Liver (tissue), 9 donors: ENCODE data around the gene RPS28. TPM values are rescaled to one million over a fixed set of nuclear protein-coding genes. Genes with fewer than 3 reads are reported as not detected.

Experiments
- DNase-seq: peaks from one replicate; pipeline ENCODE4 v3.0.0-alpha.2; 2017; ENCODE audit warnings: low spot score
- H3K27ac ChIP-seq, 2 donors: one replicate each; pipeline ENCODE4 v1.7.0; 2013; ENCODE audit warnings: inconsistent platforms in 2 of 2, low read length in 2 of 2, control low read depth in 1 of 2, low read depth in 1 of 2, mild to moderate bottlenecking in 1 of 2
- H3K27me3 ChIP-seq, 4 donors: one replicate each; pipeline versions ENCODE4 v1.6.1 to v1.7.0; 2013; ENCODE audit warnings: low read length in 3 of 4, inconsistent platforms in 1 of 4, mild to moderate bottlenecking in 1 of 4, moderate library complexity in 1 of 4; ENCODE audit not compliant: control insufficient read depth in 4 of 4, insufficient read depth in 4 of 4
- H3K36me3 ChIP-seq, 4 donors: one replicate each; pipeline versions ENCODE4 v1.6.1 to v1.7.0; 2013; ENCODE audit warnings: low read length in 3 of 4, mild to moderate bottlenecking in 3 of 4, low read depth in 1 of 4, moderate library complexity in 1 of 4; ENCODE audit not compliant: control insufficient read depth in 4 of 4, insufficient read depth in 3 of 4
- H3K4me1 ChIP-seq, 4 donors: one replicate each; pipeline versions ENCODE4 v1.6.1 to v1.7.0; 2013; ENCODE audit warnings: low read length in 3 of 4, mild to moderate bottlenecking in 3 of 4, moderate library complexity in 1 of 4; ENCODE audit not compliant: control insufficient read depth in 4 of 4, insufficient read depth in 4 of 4
- H3K4me3 ChIP-seq, 3 donors: one replicate each; pipeline versions ENCODE4 v1.6.1 to v1.7.0; 2013; ENCODE audit warnings: low read length in 3 of 3, control low read depth in 1 of 3, low read depth in 1 of 3, mild to moderate bottlenecking in 1 of 3
- H3K9ac ChIP-seq, 2 donors: one replicate each; pipeline ENCODE4 v1.7.0; 2013; ENCODE audit warnings: low read length in 2 of 2, mild to moderate bottlenecking in 2 of 2, moderate library complexity in 2 of 2, control low read depth in 1 of 2, low read depth in 1 of 2
- H3K9me3 ChIP-seq, 4 donors: one replicate each; pipeline versions ENCODE4 v1.6.1 to v1.7.0; 2013; ENCODE audit warnings: low read length in 3 of 4; ENCODE audit not compliant: control insufficient read depth in 4 of 4
- ATF3 ChIP-seq: IDR thresholded peaks from 2 replicates; pipeline ENCODE4 v1.6.1; 2016; ENCODE audit warnings: antibody characterized with exemption
- FOXA1 ChIP-seq: IDR thresholded peaks from 2 replicates; pipeline ENCODE4 v1.6.1; 2016; ENCODE audit warnings: antibody characterized with exemption
- GABPA ChIP-seq, 2 donors: IDR thresholded peaks in 1 of 2; conservative IDR thresholded peaks in 1 of 2; 2 replicates each; pipeline ENCODE4 v1.6.1; 2016; ENCODE audit warnings: antibody characterized with exemption in 2 of 2, mild to moderate bottlenecking in 1 of 2, moderate library complexity in 1 of 2
- HNF4G ChIP-seq: IDR thresholded peaks from 2 replicates; pipeline ENCODE4 v1.6.1; 2016; ENCODE audit warnings: antibody characterized with exemption
- JUND ChIP-seq, 2 donors: IDR thresholded peaks; 2 replicates each; pipeline ENCODE4 v1.6.1; 2016; ENCODE audit warnings: antibody characterized with exemption in 2 of 2
- NR2F2 ChIP-seq: IDR thresholded peaks from 2 replicates; pipeline ENCODE4 v1.6.1; 2016; ENCODE audit warnings: antibody characterized with exemption
- RAD21 ChIP-seq, 2 donors: IDR thresholded peaks; 2 replicates each; pipeline ENCODE4 v1.6.1; 2016; ENCODE audit warnings: antibody characterized with exemption in 2 of 2, mild to moderate bottlenecking in 2 of 2
- REST ChIP-seq: IDR thresholded peaks from 2 replicates; pipeline ENCODE4 v1.6.1; 2016; ENCODE audit warnings: antibody characterized with exemption, mild to moderate bottlenecking
- RXRA ChIP-seq, 2 donors: IDR thresholded peaks; 2 replicates each; pipeline ENCODE4 v1.6.1; 2017 to 2018; ENCODE audit warnings: antibody characterized with exemption in 2 of 2, mild to moderate bottlenecking in 1 of 2
- SP1 ChIP-seq: IDR thresholded peaks from 2 replicates; pipeline ENCODE4 v1.6.1; 2018; ENCODE audit warnings: antibody characterized with exemption, mild to moderate bottlenecking
- ZBTB33 ChIP-seq: IDR thresholded peaks from 2 replicates; pipeline ENCODE4 v1.6.1; 2016; ENCODE audit warnings: antibody characterized with exemption
- WGBS: extraction: QIAGEN DNeasy Blood & Tissue Kit; methylation state at CpG from one replicate; pipeline ENCODE4 v1.1.7; 2013; 5-methylcytosine and 5-hydroxymethylcytosine counted together
- polyA plus RNA-seq, 2 donors: library from polyadenylated mRNA; stranded (reverse) in 1 of 2; unstranded in 1 of 2; fragments of 200-250 nt in 1 of 2; fragments of >200 nt in 1 of 2; fragmentation: Nextera tagmentation in 1 of 2; extraction: Ambion mirVana in 1 of 2; gene quantifications; one replicate each; pipeline versions ENCODE4 v1.2.1 to v1.2.3, GENCODE V29; 2013 to 2015
- total RNA-seq, 2 donors: library from RNA; depleted of rRNA; stranded (reverse); fragments of >200 nt; gene quantifications; one replicate each; pipeline ENCODE4 v1.2.3, GENCODE V29; 2014
- donor health status: healthy.
- donor health status: healthy.
- donor health status: healthy.
- donor health status: healthy.
- donor health status: healthy.

RPS28 gene
- total and polyA plus RNA-seq, 4 donors: 74.7 to 467 (median 265) TPM

- Histone ChIP-seq H3K9ac (peak overlapping the region; percentile 95 to 98), H3K27ac (peak overlapping the region; percentile 88 to 89), H3K27me3 (no peaks in the 10 kb centered on the region), H3K36me3 (peaks cover 5 to 18% (median 11%) of the 10 kb centered on the region in 4 donors), H3K4me3 (peak overlapping the region in 2 of 3 donors; percentile 93 to 94), H3K9me3 (no peaks in the 10 kb centered on the region), H3K4me1 (peaks cover 13 to 34% (median 24%) of the 10 kb centered on the region in 4 donors)
- no peak for TF ChIP-seq REST
- TF ChIP-seq FOXA1: no peak
- DNase-seq: no peak
- 87% methylated on average over 19 of the region's 19 CpGs for WGBS
These were observed 1.3 kb upstream of the RPS28 start for GRCh38 chr19:8319807-8320520.

GRCh38 chr19:8320564-8321066 lies 681 bp upstream of the RPS28 start:
- under 1% methylated on average over 16 of the region's 16 CpGs for WGBS
- peaks cover 13 to 35% (median 24%) of the 10 kb centered on the region in 4 donors for H3K4me1 ChIP-seq
- peak overlapping the region; percentile 95 to 98 for H3K9ac ChIP-seq
- H3K27me3 ChIP-seq: no peaks in the 10 kb centered on the region
- DNase-seq: peak; percentile 45
- H3K27ac ChIP-seq: peak overlapping the region; percentile 88 to 89
- no peaks in the 10 kb centered on the region for H3K9me3 ChIP-seq
- H3K4me3 ChIP-seq: peak overlapping the region; percentile 58 to 94 (median 93)
- H3K36me3 ChIP-seq: peaks cover 1 to 14% (median 7%) of the 10 kb centered on the region in 4 donors
- TF ChIP-seq GABPA (IDR thresholded peaks at IDR 0.05 in 1 of 2, conservative IDR thresholded peaks at IDR 0.05 in 1 of 2) (no peak), ZBTB33 (no peak), JUND (IDR thresholded peaks at IDR 0.05) (no peak), ATF3 (no peak), RAD21 (IDR thresholded peaks at IDR 0.05) (no peak), SP1 (no peak), FOXA1 (no peak), HNF4G (no peak), RXRA (IDR thresholded peaks at IDR 0.05) (no peak), NR2F2 (no peak)
